Effector memory CD4-positive, alpha-beta T cell (primary cell): ENCODE measurements around the gene CATSPER1.

ENCODE experiments used
- DNase-seq, 3 donors: peaks; one replicate each; pipeline ENCODE4 v3.0.0-alpha.2; 2020
- H3K27ac ChIP-seq: 2 replicates; pipeline ENCODE4 v1.7.0; 2013; ENCODE audit warnings: mild to moderate bottlenecking, low read length, moderate library complexity; ENCODE audit not compliant: insufficient read depth, poor library complexity, severe bottlenecking
- H3K27me3 ChIP-seq: replicated peaks from 2 replicates; pipeline ENCODE4 v1.7.0; 2013; ENCODE audit warnings: mild to moderate bottlenecking, low read length; ENCODE audit not compliant: insufficient read depth, control insufficient read depth, poor library complexity, severe bottlenecking
- H3K36me3 ChIP-seq: 2 replicates; pipeline ENCODE4 v1.7.0; 2013; ENCODE audit warnings: mild to moderate bottlenecking, low read length, moderate library complexity; ENCODE audit not compliant: control insufficient read depth, insufficient read depth
- H3K4me1 ChIP-seq: 2 replicates; pipeline ENCODE4 v1.7.0; 2013; ENCODE audit warnings: low read length, mild to moderate bottlenecking; ENCODE audit not compliant: control insufficient read depth, insufficient read depth, poor library complexity, severe bottlenecking
- H3K4me3 ChIP-seq: 2 replicates; pipeline ENCODE4 v1.7.0; 2013; ENCODE audit warnings: low read length, low read depth, mild to moderate bottlenecking; ENCODE audit not compliant: insufficient read depth, poor library complexity, severe bottlenecking
- H3K9me3 ChIP-seq: 2 replicates; pipeline ENCODE4 v1.7.0; 2013; ENCODE audit warnings: mild to moderate bottlenecking, low read length, moderate library complexity; ENCODE audit not compliant: control insufficient read depth

Gene CATSPER1

GRCh38 chr11:66052664-66052982 lies 26.3 kb upstream of the CATSPER1 start:
- Histone ChIP-seq H3K27me3 (peaks cover 2% of the 10 kb centered on the region), H3K27ac (peak overlapping the region; percentile 90), H3K36me3 (peaks cover 33% of the 10 kb centered on the region), H3K9me3 (no peaks in the 10 kb centered on the region), H3K4me1 (peaks cover 21% of the 10 kb centered on the region), H3K4me3 (peak overlapping the region; percentile 98)
- no peak for DNase-seq

GRCh38 chr11:66051766-66052663 lies 25.7 kb upstream of the CATSPER1 start, which contains the start of gene SF3B2:
Gene SF3B2, plus strand, starts transcription at chr11:66052364. Its CDS starts 21 bp downstream, at chr11:66052385.
- DNase-seq: peak; percentile 94 to 95 (median 94)
- peaks cover 2% of the 10 kb centered on the region for H3K27me3 ChIP-seq
- peaks cover 21% of the 10 kb centered on the region for H3K4me1 ChIP-seq
- H3K36me3 ChIP-seq: peaks cover 27% of the 10 kb centered on the region
- H3K9me3 ChIP-seq: no peaks in the 10 kb centered on the region
- peak within 1 kb of the TSS; percentile 90 for H3K27ac ChIP-seq
- peak within 1 kb of the TSS; percentile 98 for H3K4me3 ChIP-seq

DNA sequence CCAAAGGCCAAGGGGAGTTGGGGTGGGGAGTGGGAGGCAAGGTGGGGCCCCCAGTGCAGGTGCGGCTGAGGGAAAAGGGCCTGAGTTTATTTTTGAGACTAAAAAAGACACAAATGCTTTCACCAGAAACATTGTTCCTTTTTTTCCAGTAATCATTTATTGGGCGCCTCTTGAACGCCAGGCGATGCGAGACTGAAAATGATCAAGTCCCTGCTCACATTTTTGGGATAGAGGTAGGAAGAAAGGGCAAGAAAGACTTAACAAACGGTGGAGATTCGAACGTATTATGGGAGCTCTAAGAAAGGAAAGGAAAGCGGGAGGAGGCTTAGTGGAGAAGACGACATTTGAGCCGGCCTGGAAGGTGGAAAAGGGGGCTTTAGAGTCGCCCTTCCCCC lies 25.1 kb upstream of the CATSPER1 start:
- DNase-seq: no peak
- Histone ChIP-seq H3K36me3 (peaks cover 21% of the 10 kb centered on the region), H3K27me3 (peaks cover 2% of the 10 kb centered on the region), H3K9me3 (no peaks in the 10 kb centered on the region), H3K4me1 (peaks cover 21% of the 10 kb centered on the region), H3K27ac (peak overlapping the region; percentile 90), H3K4me3 (peak overlapping the region; percentile 98)

- Histone ChIP-seq H3K4me1 (peaks cover 21% of the 10 kb centered on the region), H3K36me3 (peaks cover 14% of the 10 kb centered on the region), H3K9me3 (no peaks in the 10 kb centered on the region), H3K4me3 (no peak overlapping the region), H3K27ac (peak overlapping the region; percentile 90), H3K27me3 (peaks cover 2% of the 10 kb centered on the region)
- DNase-seq: no peak
These were observed 24.4 kb upstream of the CATSPER1 start for GRCh38 chr11:66050581-66051231.

GRCh38 chr11:66048547-66049323 lies 22.5 kb upstream of the CATSPER1 start, which contains the start of gene GAL3ST3:
Gene GAL3ST3, minus strand, starts transcription at chr11:66049161. Its CDS starts 3,746 bp downstream, at chr11:66045415.
- Histone ChIP-seq H3K27me3 (peaks cover 2% of the 10 kb centered on the region), H3K36me3 (no peaks in the 10 kb centered on the region), H3K9me3 (no peaks in the 10 kb centered on the region), H3K4me1 (peaks cover 27% of the 10 kb centered on the region), H3K4me3 (no peak within 1 kb of the TSS), H3K27ac (no peak within 1 kb of the TSS)
- DNase-seq: no peak

- peaks cover 19% of the 10 kb centered on the region for H3K4me1 ChIP-seq
- no peak overlapping the region for H3K4me3 ChIP-seq
- H3K9me3 ChIP-seq: no peaks in the 10 kb centered on the region
- no peaks in the 10 kb centered on the region for H3K36me3 ChIP-seq
- DNase-seq: no peak
- peaks cover 2% of the 10 kb centered on the region for H3K27me3 ChIP-seq
- H3K27ac ChIP-seq: no peak overlapping the region
These were observed 21.5 kb upstream of the CATSPER1 start for GRCh38 chr11:66047541-66048365.

GRCh38 chr11:66046901-66047300 lies 20.6 kb upstream of the CATSPER1 start:
- DNase-seq: no peak
- H3K4me3 ChIP-seq: no peak overlapping the region
- H3K27me3 ChIP-seq: peaks cover 2% of the 10 kb centered on the region
- H3K36me3 ChIP-seq: no peaks in the 10 kb centered on the region
- H3K9me3 ChIP-seq: no peaks in the 10 kb centered on the region
- no peak overlapping the region for H3K27ac ChIP-seq
- peaks cover 16% of the 10 kb centered on the region for H3K4me1 ChIP-seq

DNA sequence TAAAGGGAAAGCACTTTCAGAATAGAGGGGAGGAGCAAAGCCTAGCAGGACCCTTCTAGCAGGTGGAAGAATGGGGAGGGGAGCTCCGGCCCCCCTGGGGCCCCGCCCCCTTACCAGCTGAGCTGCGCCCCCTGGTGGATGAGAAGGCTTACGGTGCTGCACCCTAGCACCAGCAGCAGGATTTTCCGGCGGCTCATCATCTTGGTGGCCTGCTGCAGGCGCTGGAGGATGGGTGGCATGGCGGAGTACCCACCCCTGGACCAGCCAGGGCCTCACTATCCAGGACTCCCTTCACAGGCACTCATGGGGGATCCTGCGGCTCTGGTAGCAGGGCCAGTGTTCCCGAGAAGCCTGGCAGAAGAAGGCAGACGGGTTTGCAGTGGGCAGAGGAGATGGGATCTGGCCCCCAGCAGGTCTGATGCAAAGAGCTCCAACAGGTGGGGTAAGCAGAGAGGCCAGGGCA lies 18.9 kb upstream of the CATSPER1 start:
- Histone ChIP-seq H3K4me1 (peaks cover 10% of the 10 kb centered on the region), H3K9me3 (no peaks in the 10 kb centered on the region), H3K4me3 (no peak overlapping the region), H3K27me3 (peaks cover 2% of the 10 kb centered on the region), H3K36me3 (no peaks in the 10 kb centered on the region), H3K27ac (no peak overlapping the region)
- peak; percentile 69 to 80 (median 73) for DNase-seq

GRCh38 chr11:66044757-66045156 lies 18.5 kb upstream of the CATSPER1 start:
- no peak overlapping the region for H3K27ac ChIP-seq

More at GRCh38 chr11:66044757-66045156, 18.5 kb upstream of the CATSPER1 start:
- H3K27me3 ChIP-seq: peaks cover 2% of the 10 kb centered on the region
- H3K4me1 ChIP-seq: peaks cover 10% of the 10 kb centered on the region
- H3K36me3 ChIP-seq: no peaks in the 10 kb centered on the region
- DNase-seq: peak in 1 of 3 donors; percentile 23
- H3K9me3 ChIP-seq: no peaks in the 10 kb centered on the region
- no peak overlapping the region for H3K4me3 ChIP-seq
